Adrenal gland (tissue), 5 donors: ENCODE measurements around the gene FUT4.

Experiments used
- CTCF ChIP-seq, 6 experiments: fragments of 450-650 bp in 4 of 6; fragments of 200-600 bp in 2 of 6; sonication (generic) in 1 of 6; IDR thresholded peaks; 1 replicate in 5 of 6; 2 replicates in 1 of 6; pipeline versions ENCODE4 v1.5.1 to v1.8.0; 2016 to 2021; ENCODE audit warnings: antibody characterized with exemption in 6 of 6, mild to moderate bottlenecking in 2 of 6, moderate library complexity in 1 of 6
- POLR2A ChIP-seq, 2 donors: fragments of 450-650 bp; IDR thresholded peaks; one replicate each; pipeline ENCODE4 v1.6.1; 2017; ENCODE audit warnings: antibody characterized with exemption in 2 of 2, mild to moderate bottlenecking in 2 of 2, moderate library complexity in 1 of 2
- donor health status: DM: no; HTN: no; CAD: no.

GRCh38 chr11:94581926-94582325 is 38.2 kb downstream of the FUT4 start:
- TF ChIP-seq POLR2A (IDR thresholded peaks at IDR 0.05) (no peak), CTCF (IDR thresholded peaks at IDR 0.05) (no peak)
